B cell (primary cell): Measurements from ENCODE around the gene DNMBP. TPM values are rescaled to one million over a fixed set of nuclear protein-coding genes. Genes with fewer than 3 reads are reported as not detected.

ENCODE experiments used
- ATAC-seq: fragments of 200-7000 bp; cut with Tn5 transposase; one replicate; pipeline ENCODE4 v1.10.0; 2021; ENCODE audit warnings: low read depth, mild to moderate bottlenecking, moderate number of reproducible peaks, moderate library complexity
- CTCF ChIA-PET: fragments of 350-600 bp; sonication (Branson Sonifier 250); formaldehyde crosslinking; loops from one replicate; lab custom pipeline; 2021; ENCODE audit warnings: antibody characterized with exemption, inconsistent platforms; lab: Charles Lee
- POLR2A ChIA-PET: fragments of 350-600 bp; sonication (Branson Sonifier 250); formaldehyde crosslinking; loops from one replicate; lab custom pipeline; 2021; ENCODE audit warnings: antibody characterized with exemption; lab: Charles Lee
- DNase-seq: peaks from one replicate; pipeline ENCODE4 v3.0.0; 2013
- H2AFZ ChIP-seq: 2 replicates; pipeline ENCODE4 v1.6.1; 2012; ENCODE audit warnings: mild to moderate bottlenecking, low read depth, low read length; ENCODE audit not compliant: insufficient read depth, poor library complexity, severe bottlenecking
- H3K27ac ChIP-seq, 2 donors: 1 replicate in 1 of 2; 2 replicates in 1 of 2; pipeline ENCODE4 v1.5.1; 2012 to 2013; ENCODE audit warnings: low read length in 2 of 2, mild to moderate bottlenecking in 2 of 2, moderate library complexity in 1 of 2
- H3K27me3 ChIP-seq, 4 experiments: fragments of 200-600 bp in 1 of 4; sonication (generic) in 1 of 4; replicated peaks in 1 of 4; 1 replicate in 2 of 4; 2 replicates in 2 of 4; pipeline versions ENCODE4 v1.6.1 to v1.7.0; 2013 to 2016; ENCODE audit warnings: low read length in 3 of 4, mild to moderate bottlenecking in 2 of 4, mixed read lengths in 1 of 4, moderate library complexity in 1 of 4; ENCODE audit not compliant: insufficient read depth in 4 of 4, control insufficient read depth in 3 of 4; ENCODE audit errors: control extremely low read depth in 1 of 4
- H3K36me3 ChIP-seq, 2 experiments: replicated peaks in 1 of 2; 1 replicate in 1 of 2; 2 replicates in 1 of 2; pipeline versions ENCODE4 v1.6.1 to v1.7.1; 2013; ENCODE audit warnings: low read length in 1 of 2; ENCODE audit not compliant: insufficient read depth in 2 of 2, control insufficient read depth in 1 of 2; ENCODE audit errors: control extremely low read depth in 1 of 2, extremely low read depth in 1 of 2
- H3K4me1 ChIP-seq, 2 donors: fragments of 200-600 bp in 1 of 2; sonication (generic) in 1 of 2; 1 replicate in 1 of 2; 2 replicates in 1 of 2; pipeline versions ENCODE4 v1.5.1 to v1.6.1; 2013 to 2017; ENCODE audit warnings: low read length in 2 of 2; ENCODE audit not compliant: control insufficient read depth in 2 of 2, insufficient read depth in 2 of 2
- H3K4me2 ChIP-seq: replicated peaks from 2 replicates; pipeline ENCODE3; 2012; ENCODE audit warnings: mild to moderate bottlenecking, low read depth, low read length; ENCODE audit not compliant: poor library complexity, severe bottlenecking
- H3K4me3 ChIP-seq, 5 experiments: fragments of 200-600 bp in 1 of 5; sonication (generic) in 1 of 5; 1 replicate in 3 of 5; 2 replicates in 2 of 5; pipeline versions ENCODE4 v1.5.1 to v1.7.0; 2011 to 2016; ENCODE audit warnings: low read length in 4 of 5, mild to moderate bottlenecking in 4 of 5, low read depth in 2 of 5, control low read depth in 1 of 5, moderate library complexity in 1 of 5; ENCODE audit not compliant: insufficient read depth in 1 of 5; ENCODE audit errors: control extremely low read depth in 1 of 5, extremely low read depth in 1 of 5
- H3K79me2 ChIP-seq: fragments of 200-600 bp; sonication (generic); one replicate; pipeline ENCODE4 v1.6.0; 2016; ENCODE audit warnings: low read length; ENCODE audit not compliant: control insufficient read depth, insufficient read depth
- H3K9ac ChIP-seq: fragments of 200-600 bp; sonication (generic); 2 replicates; pipeline ENCODE4 v1.6.1; 2017; ENCODE audit warnings: mild to moderate bottlenecking, low read length, moderate library complexity
- H3K9me3 ChIP-seq, 3 donors: one replicate each; pipeline versions ENCODE4 v1.6.1 to v1.7.1; 2013; ENCODE audit warnings: low read length in 2 of 3; ENCODE audit not compliant: control insufficient read depth in 2 of 3, insufficient read depth in 1 of 3; ENCODE audit errors: control extremely low read depth in 1 of 3
- H4K20me1 ChIP-seq: 2 replicates; pipeline ENCODE4 v1.6.0; 2012; ENCODE audit warnings: mild to moderate bottlenecking, low read length; ENCODE audit not compliant: insufficient read depth, control insufficient read depth, poor library complexity, severe bottlenecking
- H3K27ac Mint-ChIP-seq: one replicate; pipeline ENCODE4 v1.8.0; 2021; ENCODE audit warnings: mixed read lengths
- H3K27me3 Mint-ChIP-seq: one replicate; pipeline ENCODE4 v1.8.0; 2021; ENCODE audit warnings: mixed read lengths
- H3K4me1 Mint-ChIP-seq: one replicate; pipeline ENCODE4 v1.8.0; 2021; ENCODE audit warnings: mixed read lengths
- H3K4me3 Mint-ChIP-seq: one replicate; pipeline ENCODE4 v1.8.0; 2021; ENCODE audit warnings: mixed read lengths
- H3K9me3 Mint-ChIP-seq: one replicate; pipeline ENCODE4 v1.8.0; 2022; ENCODE audit warnings: mixed read lengths; ENCODE audit not compliant: insufficient read depth
- CTCF ChIP-seq: fragments of 200-600 bp; IDR thresholded peaks from one replicate; pipeline ENCODE4 v1.8.0; 2022; ENCODE audit warnings: antibody characterized with exemption, mild to moderate bottlenecking
- EZH2 ChIP-seq: IDR thresholded peaks from 2 replicates; pipeline ENCODE4 v1.6.1; 2012; ENCODE audit warnings: borderline replicate concordance, low read depth, mild to moderate bottlenecking, moderate library complexity, low read length; ENCODE audit not compliant: insufficient read depth, poor library complexity, severe bottlenecking
- WGBS: methylation state at CpG from one replicate; pipeline ENCODE4 v1.1.5; 2013; ENCODE audit warnings: missing lambda C conversion rate; ENCODE audit not compliant: insufficient coverage; 5-methylcytosine and 5-hydroxymethylcytosine counted together
- intact Hi-C: fragments of 100-400 bp; cut with micrococcal nuclease; formaldehyde crosslinking; loops from one replicate; pipeline ENCODE4 v1.10.0; 2022
- polyA plus RNA-seq: library from polyadenylated mRNA; depleted of rRNA; stranded (reverse); fragments of >200 nt; gene quantifications from 2 replicates; pipeline ENCODE4 v1.2.3, GENCODE V29; 2012
- total RNA-seq, 2 donors: library from RNA; stranded (reverse); fragments of 120-200 nt in 1 of 2; gene quantifications; 1 replicate in 1 of 2; 2 replicates in 1 of 2; pipeline versions ENCODE4 v1.2.3 to v1.2.4, GENCODE V29; 2013 to 2022

The DNMBP gene
- total and polyA plus RNA-seq, 2 donors (not counting 1 experiment from before 2014, with no cell fraction given) = 12.8 to 22.6 TPM

- Histone ChIP-seq H3K36me3 (peaks cover 4 to 48% of the 10 kb centered on the region in 2 experiments), H3K4me3 (no peak overlapping the region), H3K27ac (no peak overlapping the region), H3K79me2 (no peaks in the 10 kb centered on the region), H3K9ac (no peak overlapping the region), H3K9me3 (no peaks in the 10 kb centered on the region), H3K27me3 (no peaks in the 10 kb centered on the region), H3K4me1 (no peaks in the 10 kb centered on the region), H4K20me1 (no peaks in the 10 kb centered on the region), H3K4me2 (no peak overlapping the region), H2AFZ (no peak overlapping the region)
- Mint-ChIP-seq H3K9me3 (no peaks in the 10 kb centered on the region), H3K27me3 (no peaks in the 10 kb centered on the region), H3K4me3 (no peak overlapping the region), H3K27ac (no peak overlapping the region), H3K4me1 (no peaks in the 10 kb centered on the region)
- intact Hi-C loops = no loop called here
- no peak for DNase-seq
- TF ChIP-seq EZH2 = no peak
- no peak for TF ChIP-seq CTCF
- WGBS = 100% methylated on average over 2 of the region's 3 CpGs
- ChIA-PET CTCF (interaction anchor here (0.9 to 4.4 kb wide), 2 partner anchors 63 to 137 kb away, joined by 3 to 15 read pairs; no protein-coding TSS in a partner anchor), POLR2A (no interaction called here)
- no peak for ATAC-seq
These were observed 101.2 kb downstream of the DNMBP start for GRCh38 chr10:99908512-99908911.

- peaks cover 3 to 48% of the 10 kb centered on the region in 2 experiments for H3K36me3 ChIP-seq
- no peak overlapping the region for H3K27ac ChIP-seq
- DNase-seq = no peak
- TF ChIP-seq EZH2 = no peak
- no peak for TF ChIP-seq CTCF
- CTCF ChIA-PET = interaction anchor here (0.7 to 4.4 kb wide), 2 partner anchors 103 to 139 kb away, joined by 3 to 15 read pairs; partner anchors contain the start of gene DNMBP
- H4K20me1 ChIP-seq = no peaks in the 10 kb centered on the region
- H3K27me3 ChIP-seq = no peaks in the 10 kb centered on the region
- H3K9ac ChIP-seq = no peak overlapping the region
- Mint-ChIP-seq H3K27ac (no peak overlapping the region), H3K4me1 (no peaks in the 10 kb centered on the region), H3K4me3 (no peak overlapping the region), H3K27me3 (no peaks in the 10 kb centered on the region), H3K9me3 (no peaks in the 10 kb centered on the region)
- POLR2A ChIA-PET = no interaction called here
- intact Hi-C loops = no loop called here
- H2AFZ ChIP-seq = no peak overlapping the region
- no peaks in the 10 kb centered on the region for H3K4me1 ChIP-seq
- H3K4me2 ChIP-seq = no peak overlapping the region
- no peaks in the 10 kb centered on the region for H3K79me2 ChIP-seq
- H3K9me3 ChIP-seq = no peaks in the 10 kb centered on the region
- no peak for ATAC-seq
- 89% methylated on average over 7 of the region's 9 CpGs for WGBS
- no peak overlapping the region for H3K4me3 ChIP-seq
These were observed 103.3 kb downstream of the DNMBP start for GRCh38 chr10:99906470-99906869.
